HG03045 (cell line): Measurements from ENCODE around the gene DNAJC1.
A peak's percentile ranks its signal among the peaks of the same experiment; 100 is the strongest.
"Not testable (repeated sequence)": the region's sequence is repeated elsewhere in the genome, so short reads cannot be mapped to it uniquely, and the experiment has no call there.

Experiments used
- ATAC-seq: cut with Tn5 transposase; IDR thresholded peaks from one replicate; pipeline ENCODE4 v1.9.1; 2021; ENCODE audit warnings: mild to moderate bottlenecking, moderate library complexity; ENCODE audit not compliant: unreplicated experiment

Gene DNAJC1

GRCh38 chr10:21733710-21734109 is 269.8 kb downstream of the DNAJC1 start:
- no peak for ATAC-seq

- peak; percentile 71 for ATAC-seq
Observed at GRCh38 chr10:21732067-21732772, 271.3 kb downstream of the DNAJC1 start.

- no peak for ATAC-seq
Observed at GRCh38 chr10:21728618-21729017, 274.9 kb downstream of the DNAJC1 start.

DNA sequence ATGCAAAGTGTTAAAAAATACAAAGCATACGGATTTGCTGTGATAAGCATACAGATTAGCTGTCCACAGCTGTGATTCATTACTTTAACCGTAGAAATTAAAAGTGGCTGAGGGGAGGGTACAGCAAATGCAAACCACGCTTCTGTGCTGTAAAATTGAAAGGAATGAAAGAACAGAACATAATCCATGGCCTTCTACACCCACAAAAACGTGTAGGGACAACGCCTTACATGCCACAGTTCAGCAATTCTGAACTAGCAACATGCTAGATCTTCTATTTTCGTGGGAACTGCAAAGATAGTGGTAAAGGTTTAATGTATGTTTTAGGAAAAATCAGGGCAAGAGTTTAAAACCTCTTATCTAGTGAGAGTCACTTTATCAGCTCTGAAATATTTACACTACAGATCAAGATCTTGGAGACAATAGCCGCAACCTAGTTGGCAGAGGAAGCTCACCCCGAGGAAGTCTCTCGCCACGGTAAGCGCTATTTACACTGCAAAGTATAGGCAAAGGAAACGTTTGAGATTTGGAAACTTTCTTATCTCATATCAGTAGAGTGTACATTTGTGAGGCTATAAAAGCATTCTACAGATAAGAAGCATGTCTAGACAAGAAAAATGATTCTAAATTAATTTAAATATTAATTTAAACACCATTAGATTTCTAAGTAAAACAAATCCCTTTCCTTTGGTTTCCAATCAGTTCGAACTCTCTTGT is 275.9 kb downstream of the DNAJC1 start:
- ATAC-seq = no peak

- ATAC-seq = no peak
Observed at GRCh38 chr10:21726601-21727225, 276.8 kb downstream of the DNAJC1 start.

DNA sequence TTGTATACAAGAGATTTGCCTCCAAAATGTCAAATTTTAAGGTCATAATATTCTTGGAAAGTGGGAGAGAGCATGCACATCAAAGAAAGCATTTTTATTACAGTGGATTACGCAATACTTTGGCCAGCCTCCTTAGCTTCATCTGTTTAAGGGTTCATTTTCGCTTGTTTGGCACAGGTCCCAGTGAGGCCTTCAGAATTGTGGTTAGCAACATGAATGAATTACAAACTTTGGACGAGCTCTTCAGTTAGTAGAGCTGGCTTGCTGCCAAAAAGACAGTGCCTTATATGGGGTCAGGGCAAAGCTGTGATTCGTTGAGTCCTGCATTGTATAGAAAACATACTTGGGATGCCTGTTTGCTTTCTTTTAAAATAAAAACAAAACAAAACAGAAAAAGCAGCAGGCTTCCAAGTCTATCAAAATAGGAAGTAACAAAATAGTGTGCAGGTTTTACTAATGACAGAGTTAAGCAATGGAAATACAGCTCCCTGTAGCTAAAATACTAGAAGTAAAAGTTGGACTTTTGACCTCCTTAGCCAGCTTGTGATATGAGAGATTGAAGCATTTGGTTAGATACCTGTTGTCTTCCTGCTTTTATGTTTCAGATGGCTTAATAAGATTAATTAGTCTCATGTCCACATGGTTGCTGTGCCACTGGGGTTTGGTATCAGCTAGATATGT is 278.7 kb downstream of the DNAJC1 start:
- peak; percentile 75 for ATAC-seq

DNA sequence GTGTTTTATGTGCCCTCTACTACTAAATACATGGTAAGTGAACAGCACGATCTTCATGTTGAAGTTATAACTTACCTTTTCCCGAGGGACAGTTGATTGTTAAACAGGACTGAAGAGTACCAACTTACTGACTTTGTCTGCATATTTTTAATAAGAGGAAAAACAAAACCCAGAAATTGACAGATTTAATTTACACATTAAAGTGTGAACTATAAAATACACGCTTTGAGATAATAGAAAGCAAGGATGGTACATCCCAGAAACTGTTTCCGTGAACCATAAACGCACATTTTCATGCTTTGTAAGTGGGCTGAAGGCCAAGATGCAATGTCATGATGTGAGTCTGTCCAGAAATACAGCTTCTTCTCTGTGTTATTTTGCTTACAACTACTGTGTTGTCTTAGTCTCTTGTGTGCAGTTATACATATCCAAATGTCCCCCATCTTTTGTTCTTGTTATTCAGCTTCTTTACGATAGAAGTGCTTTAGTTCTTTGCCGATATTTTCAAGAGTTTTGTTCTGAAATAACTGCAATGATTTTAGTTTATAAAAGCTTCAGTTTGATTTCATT is 279.4 kb downstream of the DNAJC1 start:
- ATAC-seq = no peak

DNA sequence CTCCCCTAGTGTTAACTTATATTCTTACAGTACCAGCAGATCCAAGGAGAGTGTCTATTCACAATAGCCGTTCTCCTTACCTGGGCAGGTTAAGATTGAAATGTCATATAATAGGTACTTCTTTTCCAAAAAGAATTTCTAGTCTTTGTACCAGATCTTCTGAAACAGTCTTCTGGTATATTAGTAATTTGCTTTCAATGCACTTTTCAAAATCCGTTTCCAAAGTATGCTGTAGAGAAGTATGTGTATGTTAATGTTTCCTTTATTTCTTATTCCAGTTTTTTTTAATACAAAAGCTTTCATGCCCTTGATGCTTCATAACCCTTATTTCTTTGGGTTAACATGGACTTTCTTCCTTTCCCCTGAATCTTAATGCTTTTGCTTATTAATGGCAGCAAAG is 281.3 kb downstream of the DNAJC1 start:
- ATAC-seq = no peak

DNA sequence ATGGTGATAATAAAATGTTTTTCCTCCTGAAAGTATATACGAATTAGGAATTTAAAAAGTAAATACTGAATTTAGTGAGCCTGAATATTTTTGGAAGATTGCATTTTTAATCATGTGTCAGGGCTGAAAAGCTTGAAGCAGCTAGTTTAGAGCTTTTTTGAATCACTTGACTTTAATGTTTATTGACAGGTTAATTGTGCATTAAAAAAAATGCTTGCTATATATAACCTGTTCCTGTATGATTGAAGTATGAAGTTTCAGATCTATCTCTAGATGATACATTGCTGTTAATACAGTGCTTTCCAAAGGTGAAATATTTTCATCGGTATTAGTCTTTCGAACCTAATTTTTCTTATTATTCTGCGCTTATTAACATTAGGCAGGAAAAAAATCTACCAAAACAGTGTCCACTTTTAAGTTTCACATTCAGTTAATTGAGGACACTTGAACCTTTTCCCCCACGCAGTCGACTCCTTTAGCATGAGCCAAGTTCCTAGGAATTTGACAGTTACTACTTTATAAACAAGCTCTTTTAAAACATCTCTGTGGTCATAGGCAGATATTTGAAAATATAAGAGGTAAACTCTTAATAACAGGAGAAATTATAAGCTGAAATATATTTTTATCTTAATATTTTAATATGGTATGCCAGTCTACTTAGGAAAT is 282.4 kb downstream of the DNAJC1 start:
- no peak for ATAC-seq

- ATAC-seq = no peak
Observed at GRCh38 chr10:21720090-21720489, 283.4 kb downstream of the DNAJC1 start.

DNA sequence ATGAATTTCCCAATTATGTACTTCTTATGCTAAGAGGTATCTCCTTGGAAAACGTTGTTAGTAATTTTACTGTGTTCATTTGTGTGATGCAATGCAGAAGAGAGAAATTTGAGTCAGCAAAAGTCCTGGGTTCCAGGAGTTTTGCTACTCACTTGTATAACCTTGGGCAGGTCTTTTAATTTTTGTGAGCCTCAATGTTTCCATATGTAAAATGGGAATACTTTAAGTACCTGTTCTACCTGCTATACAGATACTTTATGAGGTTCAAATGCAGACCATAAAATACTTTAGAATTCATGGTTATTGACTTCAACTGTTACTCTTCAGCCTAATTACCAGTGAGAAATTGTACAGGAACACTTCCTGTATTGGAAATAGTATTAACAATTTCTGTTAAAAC is 284.0 kb downstream of the DNAJC1 start:
- no peak for ATAC-seq

- not testable (repeated sequence) for ATAC-seq
Observed at GRCh38 chr10:21717437-21718054, 286.0 kb downstream of the DNAJC1 start.

DNA sequence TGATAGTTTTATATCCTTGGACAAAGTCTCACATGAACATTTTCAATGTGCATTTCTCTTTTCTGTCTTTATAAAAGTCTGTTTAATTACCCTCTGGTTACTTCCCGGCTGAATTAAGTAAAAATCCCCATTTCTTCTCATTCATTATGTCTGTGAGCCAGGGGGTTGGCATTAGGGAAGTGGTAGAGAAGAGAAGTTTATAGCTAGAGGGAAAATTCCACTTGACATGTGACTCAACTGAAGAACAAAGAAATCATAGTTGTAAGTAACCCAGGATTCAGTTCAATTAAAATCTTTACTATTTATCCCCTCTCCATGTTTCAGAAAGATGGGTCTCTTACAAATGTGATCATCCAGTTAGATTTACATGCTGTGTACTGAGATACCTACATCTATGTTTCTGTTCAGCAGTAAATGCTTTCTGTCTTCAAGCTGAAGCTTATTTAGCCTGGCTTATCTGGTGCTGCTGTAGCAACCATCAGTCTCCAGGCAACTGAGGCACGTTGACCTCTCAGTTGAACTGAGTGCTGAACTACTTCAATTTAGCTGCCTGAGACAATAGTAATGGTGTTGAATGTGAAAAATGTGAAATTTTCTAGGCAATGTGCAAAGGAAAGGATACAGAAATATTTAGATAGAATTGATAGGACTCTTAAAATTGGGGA is 287.9 kb downstream of the DNAJC1 start:
- ATAC-seq = no peak

- no peak for ATAC-seq
Observed at GRCh38 chr10:21712975-21713374, 290.6 kb downstream of the DNAJC1 start.

- no peak for ATAC-seq
Observed at GRCh38 chr10:21707498-21707897, 296.0 kb downstream of the DNAJC1 start.
